GM21423 (cell line): ENCODE measurements around the gene MAN1B1.
"Not testable (repeated sequence)": the region's sequence is repeated elsewhere in the genome, so short reads cannot be mapped to it uniquely, and the experiment has no call there.

Experiments
- ATAC-seq: cut with Tn5 transposase; IDR thresholded peaks from one replicate; pipeline ENCODE4 v1.9.1; 2021; ENCODE audit warnings: mild to moderate bottlenecking, moderate library complexity; ENCODE audit not compliant: unreplicated experiment

MAN1B1 gene

DNA sequence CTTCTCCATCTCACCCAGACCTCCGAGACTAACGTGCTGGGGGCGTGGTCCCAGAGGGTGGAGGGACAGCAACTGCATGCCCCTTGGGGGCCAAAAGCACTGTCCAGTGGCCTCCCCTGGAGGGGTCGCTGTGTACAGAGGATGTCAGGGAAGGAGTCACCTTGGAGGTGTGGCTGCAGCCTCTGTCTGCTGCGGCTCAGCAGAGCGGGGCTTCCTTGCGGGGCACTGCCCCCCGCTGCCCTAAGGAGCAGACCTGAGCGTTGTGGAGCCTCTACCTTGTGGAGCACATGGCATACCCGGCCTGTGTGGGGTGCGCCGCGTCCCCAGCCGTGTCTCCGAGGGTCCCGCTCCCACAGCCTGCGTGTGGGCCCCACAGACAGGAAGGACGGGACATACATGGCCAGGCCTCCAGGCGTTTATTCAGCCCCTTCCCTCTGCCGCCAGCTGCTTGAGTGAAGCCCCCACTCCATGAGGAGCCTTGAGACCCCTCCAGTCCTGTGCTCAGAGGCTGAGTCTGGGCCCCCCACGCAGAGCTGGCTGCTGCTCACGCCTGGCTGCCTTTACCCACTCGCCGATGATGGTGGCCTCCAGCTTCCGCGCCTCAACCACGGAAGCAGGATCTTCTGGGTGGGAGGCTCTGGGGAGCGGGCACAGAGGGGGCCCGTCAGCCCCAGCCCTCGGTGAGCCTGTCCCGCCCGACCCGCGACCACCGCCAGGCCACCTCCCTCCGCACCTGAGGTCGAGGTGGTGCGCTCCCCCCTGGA is 23.5 kb downstream of the MAN1B1 start:
- no peak for ATAC-seq

DNA sequence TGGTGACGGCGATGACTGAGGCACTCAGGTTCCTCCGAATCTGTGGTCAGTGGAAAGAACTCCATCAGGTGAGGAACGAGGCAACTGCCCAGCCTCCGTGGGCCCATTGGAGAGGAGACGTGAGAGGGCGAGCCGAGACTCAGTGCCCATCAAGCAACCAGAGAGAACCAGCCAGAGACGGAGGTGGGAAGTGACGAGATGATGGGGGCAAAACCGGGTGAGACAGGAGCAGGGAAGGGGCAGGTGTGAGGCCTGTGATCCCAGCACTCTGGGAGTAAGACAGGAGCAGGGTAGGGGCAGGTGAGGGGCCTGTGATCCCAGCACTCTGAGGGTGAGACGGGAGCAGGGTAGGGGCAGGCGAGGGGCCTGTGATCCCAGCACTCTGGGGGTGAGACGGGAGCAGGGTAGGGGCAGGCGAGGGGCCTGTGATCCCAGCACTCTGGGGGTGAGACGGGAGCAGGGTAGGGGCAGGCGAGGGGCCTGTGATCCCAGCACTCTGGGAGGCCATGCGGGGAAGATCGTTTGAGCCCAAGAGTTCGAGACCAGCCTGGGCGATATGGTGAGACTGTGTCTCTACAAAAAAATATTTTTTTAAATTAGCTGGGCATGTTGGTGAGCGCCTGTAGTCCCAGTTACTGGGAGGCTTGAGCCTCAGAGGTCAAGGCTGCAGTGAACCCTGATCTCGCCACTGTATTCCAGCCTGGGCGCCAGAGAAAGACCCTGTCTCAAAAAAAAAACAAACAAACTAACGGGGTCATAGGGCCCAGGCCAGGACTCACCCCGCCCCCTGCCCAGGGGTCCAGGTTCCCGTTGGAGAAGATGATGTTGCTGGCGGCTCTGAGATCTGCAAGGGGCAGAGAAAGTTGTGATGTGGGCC is 24.4 kb downstream of the MAN1B1 start:
- ATAC-seq = no peak

DNA sequence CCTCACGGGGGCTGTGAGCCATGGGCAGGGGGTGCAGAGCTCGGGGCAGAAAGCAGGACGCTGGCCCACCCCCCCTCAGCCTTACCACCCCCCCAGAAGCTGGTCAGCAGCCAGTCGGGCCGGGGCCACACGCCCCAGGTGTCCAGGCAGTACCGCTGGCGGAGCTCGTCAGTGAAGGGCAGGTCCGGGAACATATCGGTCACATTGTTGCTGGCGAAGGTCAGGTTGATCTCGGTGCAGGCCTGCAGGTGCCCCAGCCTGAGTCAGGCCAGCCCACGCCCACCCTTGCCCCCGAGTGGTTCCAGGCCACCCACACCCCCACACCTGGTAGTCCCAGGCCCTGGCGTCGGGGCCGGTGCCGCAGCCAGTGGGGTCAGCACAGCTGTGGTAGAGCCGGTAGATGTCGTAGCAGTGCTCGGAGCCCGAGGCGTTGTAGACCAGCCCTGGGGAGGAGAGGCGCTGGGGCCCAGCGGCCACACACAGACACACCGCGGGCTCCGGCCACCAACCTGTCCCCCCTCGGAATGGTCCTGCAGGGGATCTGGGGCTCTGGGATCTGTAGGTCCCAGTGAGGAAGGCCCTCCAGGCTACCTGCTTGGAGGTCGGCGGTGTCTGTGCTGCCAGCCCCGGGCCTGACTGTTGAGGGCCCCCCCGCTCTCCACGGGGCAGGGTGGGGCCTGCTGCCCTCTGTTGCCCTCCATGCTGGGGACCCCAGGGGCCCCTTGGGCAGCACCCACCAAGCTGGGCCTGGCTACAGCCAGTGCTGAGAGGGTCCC is 25.2 kb downstream of the MAN1B1 start:
- ATAC-seq = no peak

DNA sequence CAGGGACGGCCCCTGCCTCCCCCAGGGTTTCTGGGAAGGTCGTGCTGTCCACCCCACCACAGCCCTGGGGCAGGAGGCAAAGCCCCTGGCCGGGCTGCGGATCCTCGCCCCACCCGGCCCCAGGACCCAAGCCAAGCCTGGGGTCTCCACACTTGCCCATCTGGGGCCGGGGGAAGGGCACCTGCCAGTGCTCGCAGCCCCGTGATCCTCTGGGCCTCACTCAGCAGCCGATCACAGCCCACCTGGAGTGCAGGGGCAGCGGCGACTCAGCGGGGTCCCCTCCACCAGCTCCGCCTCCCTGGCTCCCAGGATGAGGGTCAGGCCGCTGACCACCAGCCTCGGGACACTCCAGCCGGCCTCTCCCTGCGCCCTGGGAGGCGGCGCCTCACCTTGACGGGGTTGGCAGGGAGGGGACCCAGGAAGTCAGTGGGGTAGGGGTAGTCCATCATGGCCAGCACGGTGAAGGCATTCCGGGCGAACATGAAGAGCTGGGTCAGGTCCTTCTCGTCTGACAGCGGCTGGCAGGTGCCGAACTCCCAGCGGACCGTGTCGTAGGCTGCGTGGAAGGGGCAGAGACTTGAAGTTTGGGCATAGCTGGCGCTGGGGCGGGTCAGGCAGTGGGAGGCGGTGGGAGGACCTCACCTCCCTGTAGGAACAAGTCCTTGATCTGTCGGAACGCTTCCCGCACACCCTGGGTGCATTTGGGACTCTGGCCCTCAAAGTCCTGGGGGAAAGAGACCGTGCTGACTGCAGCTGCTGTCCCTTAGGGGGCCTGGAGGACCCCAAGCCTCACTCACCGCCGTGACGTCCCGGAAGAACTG is 26.0 kb downstream of the MAN1B1 start:
- ATAC-seq = no peak

DNA sequence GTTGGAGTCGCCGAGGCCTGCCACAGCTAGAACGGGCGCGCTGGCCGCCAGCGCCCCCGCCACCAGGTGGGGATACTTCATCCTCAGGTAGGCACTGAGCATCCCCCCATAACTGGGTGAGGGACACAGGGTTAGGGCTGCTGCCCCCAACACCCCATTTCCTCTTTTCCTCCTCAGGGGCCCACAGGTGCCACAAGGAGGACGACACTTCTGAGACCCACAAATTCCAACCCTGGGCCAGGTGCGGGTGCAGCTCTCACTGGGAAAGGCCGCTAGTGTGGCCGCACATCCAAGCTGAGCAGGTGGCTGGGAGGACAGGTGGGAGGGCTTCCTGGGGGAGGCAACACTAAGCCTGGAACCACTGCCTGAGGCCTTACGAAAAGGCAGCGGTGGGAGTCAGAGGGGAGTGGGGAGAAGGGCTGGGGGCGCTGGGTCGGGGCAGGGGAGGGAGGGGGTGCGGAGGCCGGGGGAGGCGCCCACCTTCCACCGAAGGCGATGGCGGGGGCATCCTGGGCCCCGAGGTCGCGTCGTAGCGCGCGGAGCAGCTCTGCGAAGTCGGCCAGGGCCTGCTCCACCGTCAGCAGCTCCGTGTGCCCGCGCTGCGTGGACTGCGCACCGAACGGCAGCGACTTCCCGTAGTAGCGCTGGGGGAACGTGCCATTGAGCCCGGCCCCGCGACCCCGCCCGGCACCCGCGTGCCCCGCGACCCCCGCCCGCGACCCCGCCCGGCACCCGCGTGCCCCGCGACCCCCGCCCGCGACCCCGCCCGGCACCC is 26.8 kb downstream of the MAN1B1 start:
- ATAC-seq = no peak

DNA sequence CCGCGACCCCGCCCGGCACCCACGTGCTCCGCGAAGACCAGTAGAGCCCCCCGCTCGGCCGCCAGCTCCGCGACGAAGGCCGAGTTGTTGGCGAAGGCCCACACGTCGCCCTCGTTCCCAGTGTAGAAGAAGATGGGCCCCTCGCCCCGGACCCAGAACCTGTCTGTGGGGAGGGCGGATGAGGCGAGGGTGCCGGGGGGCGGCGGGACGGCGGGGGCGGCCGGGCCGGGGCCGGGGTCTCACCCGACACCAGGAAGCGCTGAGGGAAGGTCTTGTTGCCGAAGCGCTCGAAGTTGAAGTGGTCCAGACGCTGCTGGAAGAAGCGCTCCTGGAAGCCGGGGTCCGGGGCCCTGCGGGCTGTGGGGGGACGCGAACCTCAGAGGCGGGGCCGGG is 27.4 kb downstream of the MAN1B1 start:
- ATAC-seq = no peak

DNA sequence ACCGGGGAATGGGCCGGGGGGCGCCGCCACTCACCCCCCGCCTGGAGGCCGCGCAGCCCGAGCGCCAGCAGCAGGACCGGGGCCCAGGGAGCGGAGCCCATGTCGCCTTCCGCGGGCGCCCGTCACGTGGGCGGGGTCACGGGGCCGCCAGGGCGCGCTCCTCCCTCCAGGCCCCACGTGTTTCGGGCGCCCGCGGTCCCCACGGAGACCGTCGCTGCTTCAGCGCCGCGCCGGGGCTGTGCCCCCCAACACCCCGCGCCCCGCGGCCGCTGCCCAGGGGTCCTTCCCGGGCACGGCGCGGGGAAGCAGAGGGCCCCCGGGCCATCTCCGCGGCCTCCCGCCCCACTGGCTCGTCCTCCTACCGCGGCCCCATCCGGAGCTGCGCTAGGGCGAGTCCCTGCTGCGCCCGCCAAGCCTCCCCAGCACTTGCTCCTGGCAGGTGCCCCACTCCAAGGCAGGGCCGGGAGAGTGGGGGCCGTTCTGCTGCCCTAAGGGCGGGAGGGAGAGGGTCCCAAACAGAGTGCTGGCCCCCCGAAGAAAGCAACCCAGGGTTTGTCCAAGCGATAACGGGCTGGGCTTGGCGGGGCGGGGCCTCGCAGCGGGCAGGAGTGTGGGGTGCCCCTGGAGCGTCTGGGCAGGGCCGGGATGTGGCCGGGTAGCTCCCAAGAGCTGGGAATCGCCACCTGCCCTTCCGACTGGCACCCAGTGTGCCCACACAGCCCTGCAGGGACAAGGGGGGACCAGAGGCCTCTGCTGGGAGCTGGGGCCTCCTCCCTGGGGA is 28.0 kb downstream of the MAN1B1 start, which contains the start of gene DPP7:
TSS of gene DPP7 (minus strand) at position 121 of the 781 bp plus-strand sequence. CDS start at position 101, 20 bp downstream.
- ATAC-seq = peak; percentile 75

GRCh38 chr9:137115394-137116026 is 28.7 kb downstream of the MAN1B1 start:
- no peak for ATAC-seq

- no peak for ATAC-seq
These were observed 29.3 kb downstream of the MAN1B1 start for GRCh38 chr9:137116027-137116507.

- no peak for ATAC-seq
These were observed 29.9 kb downstream of the MAN1B1 start for GRCh38 chr9:137116728-137117127.

- no peak for ATAC-seq
These were observed 30.5 kb downstream of the MAN1B1 start for GRCh38 chr9:137117269-137117731.

GRCh38 chr9:137118092-137118603 is 31.4 kb downstream of the MAN1B1 start:
- not testable (repeated sequence) for ATAC-seq

DNA sequence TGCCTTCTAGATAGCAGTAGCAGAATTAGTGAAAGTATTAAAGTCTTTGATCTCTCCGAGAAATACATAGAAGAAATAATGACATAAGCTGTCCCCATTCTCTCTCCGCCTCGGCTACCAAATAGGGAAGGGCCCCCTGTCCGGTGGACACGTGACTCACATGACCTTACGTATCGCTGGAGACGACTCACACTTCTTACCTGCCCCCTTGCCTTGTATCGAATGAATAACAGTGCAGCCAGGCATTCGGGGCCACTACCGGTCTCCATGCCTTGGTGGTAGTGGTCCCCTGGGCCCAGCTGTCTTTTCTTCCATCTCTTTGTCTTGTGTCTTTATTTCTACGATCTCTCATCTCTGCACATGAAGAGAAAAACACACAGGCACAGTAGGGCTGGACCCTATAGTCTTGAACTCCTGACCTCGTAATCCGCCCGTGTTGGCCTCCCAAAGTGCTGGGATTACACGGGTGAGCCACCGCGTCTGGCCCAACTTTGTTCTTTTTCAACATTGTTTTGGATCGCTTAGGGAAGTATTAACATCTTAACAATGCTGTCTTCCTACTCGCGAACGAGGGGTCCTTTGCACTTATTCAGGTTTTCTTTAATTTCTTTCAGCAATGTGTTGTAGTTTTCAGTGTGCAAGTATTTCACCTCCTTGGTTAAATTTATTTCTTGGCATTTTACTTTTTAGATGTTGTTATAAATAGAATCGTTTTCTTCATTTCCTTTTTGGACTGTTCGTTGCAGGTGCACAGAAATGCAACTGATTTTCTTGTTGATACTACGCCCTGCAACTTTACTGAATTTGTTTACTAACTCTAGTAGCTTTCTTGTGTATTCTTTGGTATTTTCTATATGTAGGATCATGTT is 35.4 kb downstream of the MAN1B1 start:
- ATAC-seq = not testable (repeated sequence)

DNA sequence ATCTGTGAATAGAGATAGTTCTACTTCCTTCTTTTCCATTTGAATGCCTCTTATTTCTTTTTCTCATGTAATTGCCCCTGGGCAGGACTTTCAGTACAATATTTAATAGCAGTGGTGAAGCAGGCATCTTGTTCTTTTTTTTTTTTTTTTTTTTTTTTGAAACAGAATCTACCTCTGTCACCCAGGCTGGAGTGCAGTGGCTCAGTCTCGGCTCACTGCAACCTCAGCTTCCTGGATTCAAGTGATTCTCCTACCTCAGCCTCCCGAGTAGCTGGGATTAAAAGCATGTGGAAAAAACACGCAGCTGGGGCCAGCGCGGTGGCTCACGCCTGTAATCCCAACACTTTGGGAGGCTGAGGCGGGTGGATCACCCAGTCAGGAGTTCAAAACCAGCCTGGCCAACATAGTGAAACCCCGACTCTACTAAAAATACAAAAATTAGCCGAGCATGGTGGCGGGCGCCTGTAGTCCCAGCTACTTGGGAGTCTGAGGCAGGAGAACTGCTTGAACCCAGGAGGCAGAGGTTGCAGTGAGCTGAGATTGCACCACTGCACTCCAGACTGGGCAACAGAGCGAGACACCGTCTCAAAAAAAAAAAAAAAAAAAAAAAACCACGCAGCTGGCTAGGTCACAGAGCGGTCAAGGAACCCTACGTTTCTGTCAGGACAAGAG is 36.1 kb downstream of the MAN1B1 start:
- not testable (repeated sequence) for ATAC-seq

- ATAC-seq = peak; percentile 44
These were observed 36.7 kb downstream of the MAN1B1 start for GRCh38 chr9:137123468-137123837.

DNA sequence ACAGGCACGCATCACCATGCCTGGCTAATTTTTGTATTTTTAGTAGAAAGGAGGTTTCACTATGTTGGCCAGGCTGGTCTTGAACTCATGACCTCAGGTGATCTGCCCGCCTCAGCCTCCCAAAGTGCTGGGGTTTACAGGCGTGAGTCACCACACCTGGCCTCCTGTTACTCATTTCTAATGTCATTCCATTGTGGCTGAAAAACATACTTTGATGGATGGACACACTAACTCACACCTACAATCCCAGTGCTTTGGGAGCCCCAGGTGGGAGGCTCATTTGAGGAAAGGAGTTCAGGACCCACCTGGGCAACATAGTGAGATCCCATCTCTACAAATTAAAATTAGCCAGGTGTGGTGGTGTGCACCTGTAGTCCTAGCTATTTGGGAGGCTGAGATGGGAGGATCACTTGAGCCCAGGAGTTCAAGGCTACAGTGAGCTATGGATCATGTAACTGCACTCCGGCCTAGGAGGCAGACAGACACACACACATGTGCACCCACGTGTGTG is 37.2 kb downstream of the MAN1B1 start:
- ATAC-seq = not testable (repeated sequence)
